Omental fat pad (tissue), 4 donors: ENCODE results near the gene CYP51A1. TPM values are rescaled to one million over a fixed set of nuclear protein-coding genes. Genes with fewer than 3 reads are reported as not detected.
"Not testable (repeated sequence)": the region's sequence is repeated elsewhere in the genome, so short reads cannot be mapped to it uniquely, and the experiment has no call there.

Source experiments
- ATAC-seq: fragments of 150-250 bp; one replicate; pipeline ENCODE4 v1.9.1; 2016; ENCODE audit warnings: mild to moderate bottlenecking, moderate library complexity; ENCODE audit not compliant: low FRiP score
- DNase-seq: peaks from one replicate; pipeline ENCODE4 v3.0.0-alpha.2; 2019; ENCODE audit warnings: low spot score
- total RNA-seq, 4 donors: library from RNA; depleted of rRNA; stranded (reverse); fragments of >200 nt; gene quantifications; one replicate each; pipeline ENCODE4 v1.1.0, GENCODE V29; 2016
- TF ChIP-seq, protein P1 (sequence below), 3 donors: fragments of 450-650 bp; IDR thresholded peaks; one replicate each; pipeline ENCODE4 v1.5.1; 2016 to 2017; ENCODE audit warnings: antibody characterized with exemption in 3 of 3, mild to moderate bottlenecking in 3 of 3, moderate library complexity in 2 of 3

Gene CYP51A1
- total RNA-seq, 4 donors from 2014 or later, result 22.2 to 79.6 (median 32.1) TPM

DNA sequence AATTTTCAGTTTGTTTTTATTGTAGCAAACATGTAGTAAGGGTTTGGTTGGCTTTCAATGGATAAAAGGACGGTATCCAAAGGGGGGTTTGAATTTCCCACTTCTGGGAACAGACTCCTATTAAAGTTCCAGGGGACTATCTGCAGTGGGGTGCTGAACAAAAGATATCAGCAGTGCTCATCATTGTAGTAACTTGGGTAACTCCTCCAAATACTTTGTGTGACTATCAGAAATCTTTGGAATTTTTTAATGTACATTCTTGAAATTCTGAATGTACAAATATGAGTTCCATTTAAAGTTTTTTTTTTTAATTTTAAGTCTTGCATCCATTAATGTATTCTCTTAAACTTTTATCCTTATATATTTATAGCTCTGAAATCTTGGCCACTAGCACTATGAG lies 42.1 kb downstream of the CYP51A1 start:
- DNase-seq (no peak), ATAC-seq (no peak)
- TF ChIP-seq, protein P1, sequence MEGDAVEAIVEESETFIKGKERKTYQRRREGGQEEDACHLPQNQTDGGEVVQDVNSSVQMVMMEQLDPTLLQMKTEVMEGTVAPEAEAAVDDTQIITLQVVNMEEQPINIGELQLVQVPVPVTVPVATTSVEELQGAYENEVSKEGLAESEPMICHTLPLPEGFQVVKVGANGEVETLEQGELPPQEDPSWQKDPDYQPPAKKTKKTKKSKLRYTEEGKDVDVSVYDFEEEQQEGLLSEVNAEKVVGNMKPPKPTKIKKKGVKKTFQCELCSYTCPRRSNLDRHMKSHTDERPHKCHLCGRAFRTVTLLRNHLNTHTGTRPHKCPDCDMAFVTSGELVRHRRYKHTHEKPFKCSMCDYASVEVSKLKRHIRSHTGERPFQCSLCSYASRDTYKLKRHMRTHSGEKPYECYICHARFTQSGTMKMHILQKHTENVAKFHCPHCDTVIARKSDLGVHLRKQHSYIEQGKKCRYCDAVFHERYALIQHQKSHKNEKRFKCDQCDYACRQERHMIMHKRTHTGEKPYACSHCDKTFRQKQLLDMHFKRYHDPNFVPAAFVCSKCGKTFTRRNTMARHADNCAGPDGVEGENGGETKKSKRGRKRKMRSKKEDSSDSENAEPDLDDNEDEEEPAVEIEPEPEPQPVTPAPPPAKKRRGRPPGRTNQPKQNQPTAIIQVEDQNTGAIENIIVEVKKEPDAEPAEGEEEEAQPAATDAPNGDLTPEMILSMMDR (IDR thresholded peaks at IDR 0.05), result no peak

GRCh38 chr7:92088266-92088665 lies 46.0 kb downstream of the CYP51A1 start:
- TF ChIP-seq, protein P1 (IDR thresholded peaks at IDR 0.05), result no peak
- DNase-seq, result no peak
- ATAC-seq, result no peak

- not testable (repeated sequence) for ATAC-seq, DNase-seq
These were observed 50.4 kb downstream of the CYP51A1 start for GRCh38 chr7:92083922-92084321.

DNA sequence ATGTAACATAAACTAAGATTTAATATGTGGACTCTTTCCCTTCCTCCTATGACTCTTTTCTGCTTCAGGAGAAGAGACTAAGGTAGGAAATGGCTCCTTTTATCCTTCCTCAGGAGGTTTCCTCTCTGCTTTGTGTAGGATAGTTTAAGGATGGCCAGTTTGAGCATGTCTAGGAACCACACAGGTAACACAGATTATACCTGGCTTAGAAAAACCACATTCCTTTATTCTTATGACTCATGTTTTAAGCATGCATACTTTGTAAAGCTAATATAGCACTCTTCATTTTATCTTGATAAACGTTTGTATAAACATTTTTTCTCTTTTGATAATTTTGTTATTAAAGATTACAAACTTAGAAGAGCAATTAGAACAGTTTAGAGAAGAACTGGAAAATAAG lies 57.8 kb downstream of the CYP51A1 start:
- no peak for DNase-seq
- TF ChIP-seq, protein P1 (IDR thresholded peaks at IDR 0.05), result no peak
- no peak for ATAC-seq

DNA sequence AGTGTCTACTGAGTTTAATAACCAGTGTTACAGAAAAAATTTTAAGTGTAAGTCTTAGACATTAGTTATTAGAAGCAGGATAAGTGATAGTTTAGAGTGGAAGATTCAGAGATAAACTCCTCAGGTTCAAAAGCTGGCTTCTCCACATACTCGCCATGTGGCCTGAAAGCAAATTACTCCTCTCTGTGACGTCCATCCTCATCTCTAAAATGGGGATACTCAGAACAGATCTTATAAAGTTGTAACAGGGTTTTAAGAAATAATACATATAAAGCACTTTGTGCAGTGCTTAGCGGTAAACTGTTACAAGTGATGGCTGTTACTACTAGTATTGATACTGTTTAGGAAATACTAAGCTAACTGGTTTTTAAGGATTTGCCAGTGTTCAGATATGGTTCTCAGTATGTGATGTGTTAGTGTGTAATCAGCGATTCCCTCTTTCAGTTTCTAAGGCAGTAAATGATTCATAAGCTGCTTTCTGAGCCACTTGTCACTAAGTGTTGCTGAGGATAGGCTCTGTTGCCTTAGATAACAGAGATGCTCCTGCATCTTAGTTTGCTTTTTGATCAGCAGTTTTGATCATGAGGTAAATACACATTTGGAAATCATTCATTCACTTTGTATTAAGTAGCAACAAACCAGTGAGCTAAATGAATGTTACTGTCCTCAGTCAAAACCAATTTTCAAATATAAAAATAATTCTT lies 58.7 kb downstream of the CYP51A1 start:
- TF ChIP-seq, protein P1 (IDR thresholded peaks at IDR 0.05), result no peak
- ATAC-seq (no peak), DNase-seq (no peak)

GRCh38 chr7:92072708-92073107 lies 61.6 kb downstream of the CYP51A1 start:
- DNase-seq (no peak), ATAC-seq (no peak)
- TF ChIP-seq, protein P1 (IDR thresholded peaks at IDR 0.05), result no peak

- no peak for DNase-seq
- TF ChIP-seq, protein P1 (IDR thresholded peaks at IDR 0.05), result no peak
These were observed 62.2 kb downstream of the CYP51A1 start for GRCh38 chr7:92072121-92072520.

More at GRCh38 chr7:92072121-92072520, 62.2 kb downstream of the CYP51A1 start:
- ATAC-seq, result no peak
